K562 (cell line): ENCODE results near the gene TMEM163. TPM values are rescaled to one million over a fixed set of nuclear protein-coding genes. Genes with fewer than 3 reads are reported as not detected.

ENCODE experiments used
- AFF1 ChIP-seq, 2 experiments: fragments of 450-650 bp; IDR thresholded peaks; 2 replicates each; pipeline ENCODE4 v1.6.1; 2018; ENCODE audit warnings: mild to moderate bottlenecking in 2 of 2, low read depth in 1 of 2; ENCODE audit not compliant: partially characterized antibody in 2 of 2
- JUND ChIP-seq, 2 experiments: IDR thresholded peaks; 2 replicates in 1 of 2; 3 replicates in 1 of 2; pipeline ENCODE4 v1.6.1; 2011; ENCODE audit warnings: borderline replicate concordance in 2 of 2, low read depth in 2 of 2, low read length in 2 of 2, improper control_type of control experiment in 1 of 2, missing biosample characterization in 1 of 2, missing genetic modification characterization in 1 of 2, missing genetic modification reagents in 1 of 2
- NBN ChIP-seq: fragments of 450-650 bp; IDR thresholded peaks from 2 replicates; pipeline ENCODE4 v1.6.1; 2016; ENCODE audit warnings: low read depth, mild to moderate bottlenecking
- NCOA6 ChIP-seq: fragments of 450-650 bp; IDR thresholded peaks from 2 replicates; pipeline ENCODE4 v1.6.1; 2017; ENCODE audit warnings: mild to moderate bottlenecking
- PRMT5 ChIP-seq: sonication (generic); formaldehyde crosslinking; IDR thresholded peaks from 2 replicates; pipeline ENCODE4 v1.5.0; 2020; ENCODE audit warnings: missing genetic modification reagents
- SMARCE1 ChIP-seq: fragments of 450-650 bp; IDR thresholded peaks from 2 replicates; pipeline ENCODE4 v1.7.1; 2016; ENCODE audit warnings: mild to moderate bottlenecking
- ZBTB7A ChIP-seq: IDR thresholded peaks from 2 replicates; pipeline ENCODE4 v1.6.1; 2011; ENCODE audit warnings: low read depth, mild to moderate bottlenecking, low read length, moderate library complexity, borderline replicate concordance; ENCODE audit not compliant: control insufficient read depth
- ZNF239 ChIP-seq: fragments of 250-450 bp; sonication (Bioruptor Pico); IDR thresholded peaks from 2 replicates; pipeline ENCODE4 v1.4.0; 2020; ENCODE audit warnings: mild to moderate bottlenecking
- polyA plus RNA-seq, 8 experiments: library from polyadenylated mRNA; depleted of rRNA in 4 of 8; stranded (reverse) in 5 of 8; unstranded in 3 of 8; fragments of >200 nt; fragmentation: Nextera tagmentation in 2 of 8; fragmentation: Illumina TruSeq in 1 of 8; extraction: Ambion mirVana in 2 of 8; extraction: Trizol in 1 of 8; gene quantifications; 2 replicates each; pipeline versions ENCODE4 v1.2.1 to v1.2.3, GENCODE V29; 2011 to 2014; ENCODE audit warnings: inconsistent platforms in 1 of 8, missing spikeins in 1 of 8
- total RNA-seq, 7 experiments: library from RNA; depleted of rRNA in 6 of 7; stranded (reverse); fragments of >200 nt in 6 of 7; fragmentation: Illumina TruSeq in 2 of 7; extraction: Trizol in 2 of 7; gene quantifications; 2 replicates each; pipeline versions ENCODE4 v1.2.1 to v1.2.3, GENCODE V29; 2011 to 2021; ENCODE audit warnings: low replicate concordance in 1 of 7

The TMEM163 gene
- total and polyA plus RNA-seq, 9 of the 15 experiments (the other 6 are each of a cell fraction or from before 2014, with no cell fraction given): 0.04 to 0.68 (median 0.16) TPM; not detected in 3

GRCh38 chr2:134447669-134448068 is 271.1 kb downstream of the TMEM163 start (continued):
- TF ChIP-seq AFF1 (IDR thresholded peaks at IDR 0.05; ENCODE audit: low read depth in 1 of 2, partially characterized antibody in 2 of 2) (no peak), ZBTB7A (no peak), NCOA6 (no peak), JUND (IDR thresholded peaks at IDR 0.05; ENCODE audit: borderline replicate concordance, low read depth, low read length) (no peak), JUND (tag; IDR thresholded peaks at IDR 0.05; ENCODE audit: borderline replicate concordance, low read depth, low read length) (no peak), SMARCE1 (no peak), NBN (no peak), ZNF239 (CRISPR knock-in tag) (no peak), PRMT5 (CRISPR knock-in tag) (no peak)
